Germinal center (tissue), 1 donor: ENCODE results near the gene GABRB2.
"Not testable (repeated sequence)": the region's sequence is repeated elsewhere in the genome, so short reads cannot be mapped to it uniquely, and the experiment has no call there.

Source experiments
- DNase-seq: peaks from one replicate; pipeline ENCODE4 v3.0.0; 2012; ENCODE audit warnings: mixed read lengths, low spot score

The GABRB2 gene

GRCh38 chr5:161297388-161297787 lies 249.1 kb downstream of the GABRB2 start:
- DNase-seq: not testable (repeated sequence)

DNA sequence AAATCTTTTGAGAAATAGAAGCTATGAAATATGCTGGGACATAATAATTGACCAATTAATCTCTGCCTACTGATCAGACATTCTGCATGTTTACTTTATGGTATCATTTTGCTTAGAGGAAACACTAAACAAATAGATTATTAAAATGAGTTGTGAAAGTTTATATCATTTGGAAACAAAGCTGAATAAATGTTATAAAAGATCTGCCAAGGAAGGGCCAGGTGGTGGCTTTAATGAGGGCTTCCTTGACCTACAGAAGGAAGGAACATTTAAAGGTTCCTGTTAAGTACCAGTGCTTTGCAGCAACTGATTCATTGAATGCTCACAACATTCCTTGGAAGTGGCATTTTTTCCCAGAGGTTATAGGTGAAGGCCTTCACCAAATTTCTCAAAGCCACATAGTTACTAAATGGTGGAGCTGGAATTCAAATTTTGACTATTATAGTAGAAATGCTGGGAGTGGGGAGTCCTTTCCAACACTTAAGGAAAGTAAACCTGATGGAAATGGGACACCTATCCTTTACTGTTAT lies 250.7 kb downstream of the GABRB2 start:
- DNase-seq: no peak

- DNase-seq: no peak
Measured at GRCh38 chr5:161288071-161288470, 258.5 kb downstream of the GABRB2 start.

GRCh38 chr5:161287436-161287835 lies 259.1 kb downstream of the GABRB2 start:
- no peak for DNase-seq

DNA sequence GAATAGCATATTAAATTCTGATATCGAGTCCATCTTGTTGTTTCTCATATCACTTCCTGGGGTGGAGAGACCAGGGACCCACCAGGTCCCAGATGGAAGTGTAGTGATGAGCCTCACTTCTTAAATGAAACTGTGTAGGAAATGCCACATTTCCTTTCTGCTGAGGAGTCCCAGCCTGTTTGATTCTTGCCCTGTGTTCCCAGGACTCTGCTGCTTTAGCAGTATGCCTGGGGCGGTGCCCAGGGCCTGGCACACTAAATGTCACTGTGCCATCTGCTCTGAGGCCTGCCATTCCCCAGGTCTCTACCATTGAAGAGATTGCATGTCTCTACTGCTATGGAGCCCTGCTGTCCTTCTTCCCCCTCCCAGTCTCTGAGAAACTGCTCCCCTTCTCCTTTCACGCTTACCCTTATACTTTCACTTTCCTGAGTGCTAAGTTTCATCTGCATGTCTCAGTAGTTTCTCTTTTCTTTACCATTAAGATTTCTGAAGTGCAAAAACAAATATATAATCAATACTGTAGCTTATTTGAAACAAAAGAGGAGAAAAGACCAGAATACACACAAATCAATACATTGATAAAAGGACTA lies 260.4 kb downstream of the GABRB2 start:
- no peak for DNase-seq

- DNase-seq: no peak
Measured at GRCh38 chr5:161284445-161284844, 262.1 kb downstream of the GABRB2 start.

DNA sequence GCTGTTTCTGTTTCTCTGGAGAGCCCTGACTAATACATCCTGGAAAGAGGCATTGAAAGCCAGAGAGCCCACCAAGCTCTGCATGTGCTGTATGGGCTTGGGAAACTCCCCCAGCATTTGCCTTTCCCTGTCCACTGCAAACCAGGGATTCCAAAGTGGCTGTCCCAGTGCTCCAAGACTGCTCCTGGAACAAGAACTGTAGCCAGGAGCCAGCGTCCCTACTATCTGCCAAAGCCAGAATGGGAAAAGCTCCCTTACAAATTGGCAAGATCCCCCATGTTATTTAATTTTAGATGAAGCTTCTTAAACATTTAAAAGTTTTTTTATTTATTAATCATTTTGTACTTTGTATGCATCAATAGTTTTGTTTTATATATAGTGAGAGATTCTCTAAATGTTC lies 263.2 kb downstream of the GABRB2 start:
- no peak for DNase-seq

DNA sequence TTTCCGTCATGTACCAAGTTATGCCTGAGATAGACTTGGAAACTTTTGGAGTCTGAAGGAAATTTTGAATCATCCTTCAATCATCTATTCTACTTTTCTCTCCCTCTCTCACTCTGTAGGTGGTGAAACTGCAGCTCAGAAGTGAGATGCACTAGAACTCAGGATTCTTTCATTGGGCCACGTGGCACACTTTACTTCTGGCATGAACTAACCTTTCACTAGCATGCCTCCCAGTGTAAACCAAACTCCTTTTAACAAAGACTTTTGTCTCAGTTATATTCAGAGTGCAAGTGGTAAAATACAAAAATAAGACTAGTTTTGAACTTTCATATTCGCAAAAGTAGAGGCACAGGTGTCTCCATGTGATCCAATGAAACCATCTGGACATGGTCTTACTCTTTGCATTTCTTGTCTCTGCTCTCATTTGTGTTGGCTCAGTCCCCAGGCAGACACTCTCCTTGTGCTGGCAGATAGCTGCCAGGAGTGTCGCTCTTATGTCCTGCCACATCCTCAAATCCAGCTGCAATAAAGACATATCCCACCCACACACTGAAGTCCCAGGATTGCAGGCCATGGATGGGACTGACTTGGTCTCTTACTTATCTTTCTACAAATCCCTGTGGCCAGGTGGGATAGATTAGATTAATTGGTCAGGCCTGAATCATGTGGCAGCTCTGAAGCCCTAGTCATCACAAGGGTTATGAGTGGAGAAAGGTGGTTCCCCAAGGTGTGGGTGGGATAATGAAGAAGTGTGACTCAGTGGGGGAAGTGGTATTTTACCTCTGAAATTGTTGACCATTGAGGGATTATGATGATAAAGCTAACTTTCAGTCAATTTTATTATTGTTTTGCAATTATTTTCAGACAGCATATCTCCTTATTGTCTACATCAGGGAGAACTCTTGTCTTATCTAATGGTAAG lies 267.5 kb downstream of the GABRB2 start:
- no peak for DNase-seq

DNA sequence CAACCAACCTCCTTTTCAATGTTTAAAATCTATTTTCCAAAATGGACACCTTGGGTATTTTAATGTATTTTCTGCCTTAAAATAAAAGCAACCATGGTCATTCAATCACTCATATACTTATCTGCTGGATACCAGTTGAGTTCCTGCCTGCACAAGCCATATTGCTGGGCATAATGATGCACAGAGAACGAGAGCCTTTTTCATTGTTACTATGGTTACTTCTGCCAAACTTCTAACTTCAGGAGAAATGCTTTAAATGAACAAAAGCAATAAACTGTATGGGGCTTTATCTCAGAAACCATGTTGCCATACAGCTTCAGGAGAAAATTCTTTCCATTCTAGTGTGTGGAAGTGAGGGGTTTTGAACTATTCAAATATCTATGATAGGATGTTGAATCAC lies 269.5 kb downstream of the GABRB2 start:
- DNase-seq: no peak

DNA sequence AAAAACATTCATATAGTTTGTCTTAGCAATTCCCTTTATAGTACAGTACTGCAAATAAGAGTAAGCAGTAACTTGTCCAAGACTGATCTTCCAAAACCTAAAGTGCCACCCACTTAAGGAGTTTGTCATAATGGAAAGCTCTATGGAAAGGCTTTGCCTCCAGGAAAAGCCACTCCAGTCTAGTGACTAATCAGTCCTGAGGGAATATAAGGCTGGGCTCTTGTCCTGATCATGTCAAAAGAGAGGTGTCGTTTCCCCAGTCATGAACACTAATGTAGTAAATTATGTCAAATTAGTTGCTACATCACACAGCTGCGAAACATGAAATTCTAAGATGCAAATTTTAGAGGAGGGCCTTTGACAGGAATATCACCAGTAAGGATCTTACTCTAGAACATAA lies 271.6 kb downstream of the GABRB2 start:
- DNase-seq: no peak

GRCh38 chr5:161273410-161273809 lies 273.1 kb downstream of the GABRB2 start:
- DNase-seq: no peak

GRCh38 chr5:161271816-161272215 lies 274.7 kb downstream of the GABRB2 start:
- DNase-seq: no peak

DNA sequence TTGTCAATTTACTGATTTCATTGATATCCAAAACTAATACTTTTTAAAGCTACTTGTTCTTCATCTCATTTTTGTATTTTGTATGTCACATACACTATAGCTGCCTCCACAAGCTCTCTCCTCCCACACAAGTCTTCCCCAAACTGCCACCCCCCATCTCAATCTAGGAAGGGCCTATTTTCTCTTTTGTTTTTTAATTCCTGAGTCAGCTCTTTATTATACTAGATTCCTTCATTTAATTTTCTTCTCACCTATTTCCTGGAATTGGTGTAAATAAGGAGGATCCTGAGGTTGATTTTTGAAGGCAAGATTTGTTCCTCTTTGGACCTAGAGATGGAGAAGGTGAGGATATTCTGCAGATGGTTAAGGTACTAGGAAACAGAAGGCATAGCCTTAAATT lies 277.4 kb downstream of the GABRB2 start:
- no peak for DNase-seq

- DNase-seq: no peak
Measured at GRCh38 chr5:161266954-161267353, 279.6 kb downstream of the GABRB2 start.

DNA sequence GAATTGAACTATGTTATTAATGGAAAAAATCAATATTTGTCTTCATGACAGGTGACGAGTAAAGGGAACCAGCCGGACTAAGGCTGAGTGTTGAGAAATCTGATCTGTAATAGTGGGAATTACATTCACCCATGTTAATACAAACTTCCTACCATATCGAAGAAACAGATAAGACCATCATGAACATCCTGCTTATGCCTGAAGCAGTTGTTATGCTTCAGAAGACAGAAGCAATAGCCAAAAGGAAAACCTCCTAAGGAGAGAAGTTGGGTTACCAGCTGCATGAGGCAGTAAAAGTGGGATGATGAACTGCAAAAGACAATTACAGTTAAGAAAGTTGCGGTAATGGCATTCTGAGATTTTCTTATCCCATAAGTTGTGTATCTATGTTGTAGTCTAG lies 281.5 kb downstream of the GABRB2 start:
- no peak for DNase-seq

DNA sequence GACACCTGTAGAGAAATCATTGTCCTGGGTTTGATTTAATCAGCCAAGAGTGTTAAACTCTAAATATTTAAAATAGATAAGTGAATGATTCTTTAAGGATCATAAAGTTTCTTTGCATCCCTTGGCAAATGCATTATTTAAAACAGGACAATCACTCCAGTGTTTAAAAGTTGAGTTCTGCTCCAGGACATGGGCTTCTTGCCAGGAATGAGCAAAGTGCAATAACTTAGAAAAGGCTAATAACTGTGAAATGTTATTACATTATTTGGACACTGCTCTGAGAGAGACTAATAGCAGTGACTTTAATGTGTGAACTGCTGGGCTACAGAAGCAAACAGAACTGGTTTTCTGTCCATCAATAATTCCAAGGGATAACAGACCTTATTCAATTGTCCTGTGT lies 283.3 kb downstream of the GABRB2 start:
- DNase-seq: no peak

DNA sequence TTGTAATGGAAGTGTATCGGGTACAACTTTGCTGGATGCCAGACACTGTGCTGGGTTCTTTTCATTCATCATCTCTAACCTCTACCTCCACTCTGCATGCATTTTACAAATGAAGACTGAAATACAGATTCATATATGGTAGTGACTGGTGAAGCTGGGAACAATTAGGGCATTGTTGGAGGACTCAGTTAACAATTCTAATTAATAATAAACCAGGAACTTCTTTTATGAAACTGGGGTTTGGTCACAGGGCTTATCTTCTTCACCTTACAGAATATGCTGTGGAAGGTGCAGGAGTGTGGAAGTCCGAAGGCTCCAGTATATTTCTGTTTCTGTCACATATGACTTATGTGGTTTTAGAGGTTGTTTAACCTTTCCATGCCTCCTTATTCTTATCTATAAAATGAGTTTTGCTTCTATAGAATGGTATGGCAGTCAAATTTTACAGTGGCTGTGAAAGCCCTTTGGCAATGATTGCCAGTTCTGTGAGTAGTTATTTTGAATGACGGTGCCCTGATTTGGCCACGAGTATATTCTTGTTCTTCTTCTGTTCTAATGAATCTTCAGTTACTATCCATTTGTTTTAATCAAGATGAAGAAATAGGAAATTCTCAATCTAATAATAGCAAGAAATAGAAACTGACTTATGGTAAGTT lies 284.7 kb downstream of the GABRB2 start:
- no peak for DNase-seq

DNA sequence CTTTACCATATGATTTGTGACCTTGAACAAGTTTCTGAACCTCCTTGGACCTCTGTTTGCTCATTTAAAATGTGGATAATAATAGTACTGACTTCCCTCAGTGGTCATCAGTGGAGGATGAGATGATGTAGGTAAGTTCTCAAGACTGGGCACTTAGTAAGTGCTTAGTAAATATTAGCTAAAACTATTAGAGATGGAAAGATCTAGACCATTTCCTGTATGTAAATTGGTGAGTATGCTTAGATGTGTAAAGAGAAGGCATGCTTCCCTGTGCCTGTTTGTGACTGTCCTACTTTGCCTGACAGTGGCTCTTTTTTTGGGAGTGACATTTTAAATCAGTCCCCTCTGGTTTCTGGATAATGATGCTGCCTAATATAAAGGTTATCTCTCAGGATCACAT lies 288.1 kb downstream of the GABRB2 start:
- DNase-seq: no peak

- DNase-seq: no peak
Measured at GRCh38 chr5:161256957-161257356, 289.6 kb downstream of the GABRB2 start.

- not testable (repeated sequence) for DNase-seq
Measured at GRCh38 chr5:161252955-161253354, 293.6 kb downstream of the GABRB2 start.

DNA sequence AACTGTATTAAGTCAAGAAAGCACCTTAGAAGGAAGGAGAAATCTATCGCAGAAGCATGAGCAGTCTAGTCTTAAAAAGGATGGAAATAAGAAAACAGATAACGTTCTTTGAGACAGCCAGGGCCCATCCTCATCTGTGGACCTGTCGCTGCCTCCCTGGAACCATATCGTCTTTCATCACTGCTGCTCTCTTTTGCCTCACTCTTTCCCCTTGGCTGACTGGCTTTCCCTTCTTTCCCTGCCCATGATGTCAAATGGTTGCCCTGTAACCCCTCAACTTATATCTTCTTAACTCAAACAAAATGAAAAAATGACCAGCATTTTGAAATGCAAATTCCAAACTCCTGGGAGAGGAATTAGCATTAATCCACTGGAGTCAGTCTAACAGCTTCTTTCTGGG lies 299.8 kb downstream of the GABRB2 start:
- no peak for DNase-seq

DNA sequence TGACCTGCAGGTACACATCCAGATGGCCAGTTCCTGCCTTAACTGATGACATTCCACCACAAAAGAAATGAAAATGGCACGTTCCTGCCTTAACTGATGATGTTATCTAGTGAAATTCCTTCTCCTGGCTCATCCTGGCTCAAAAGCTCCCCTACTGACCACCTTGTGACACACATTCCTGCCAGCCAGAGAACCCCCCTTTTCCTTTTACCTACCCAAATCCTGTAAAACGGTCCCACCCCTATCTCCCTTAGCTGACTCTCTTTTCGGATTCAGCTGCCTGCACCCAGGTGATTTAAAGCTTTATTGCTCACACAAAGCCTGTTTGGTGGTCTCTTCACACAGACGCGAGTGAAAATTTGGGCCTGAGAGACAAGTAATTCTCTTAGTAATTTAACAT lies 300.7 kb downstream of the GABRB2 start:
- not testable (repeated sequence) for DNase-seq
